KMS-11 (cell line): ENCODE results near the gene RAB5B.
A peak's percentile ranks its signal among the peaks of the same experiment; 100 is the strongest.

Experiments used
- H2AFZ ChIP-seq: fragments of 200-600 bp; sonication (generic); 2 replicates; pipeline ENCODE4 v1.6.1; 2016; ENCODE audit warnings: antibody characterized with exemption, mixed run types, low read depth
- H3K27ac ChIP-seq: fragments of 200-600 bp; sonication (generic); 2 replicates; pipeline ENCODE4 v1.6.1; 2016; ENCODE audit warnings: mild to moderate bottlenecking, mixed run types
- H3K27me3 ChIP-seq: fragments of 200-600 bp; sonication (generic); 2 replicates; pipeline ENCODE4 v1.6.1; 2017; ENCODE audit warnings: mild to moderate bottlenecking, low read depth, mixed run types, moderate library complexity; ENCODE audit not compliant: insufficient read depth
- H3K36me3 ChIP-seq: fragments of 200-600 bp; sonication (generic); 2 replicates; pipeline ENCODE4 v1.6.1; 2017; ENCODE audit warnings: mild to moderate bottlenecking, mixed run types; ENCODE audit not compliant: insufficient read depth
- H3K4me1 ChIP-seq: fragments of 200-600 bp; sonication (generic); 2 replicates; pipeline ENCODE4 v1.6.1; 2016; ENCODE audit warnings: mild to moderate bottlenecking, low read depth, mixed run types; ENCODE audit not compliant: poor library complexity, severe bottlenecking
- H3K4me2 ChIP-seq: fragments of 200-600 bp; sonication (generic); 2 replicates; pipeline ENCODE4 v1.7.0; 2016; ENCODE audit warnings: mild to moderate bottlenecking, mixed run types
- H3K4me3 ChIP-seq: fragments of 200-600 bp; sonication (generic); IDR thresholded peaks from 2 replicates; pipeline ENCODE4 v1.6.1; 2017; ENCODE audit warnings: low read depth, low read length, mixed read lengths; ENCODE audit not compliant: insufficient read depth
- H3K79me2 ChIP-seq: fragments of 200-600 bp; sonication (generic); 2 replicates; pipeline ENCODE4 v1.6.1; 2016; ENCODE audit warnings: low read depth, mixed run types; ENCODE audit not compliant: insufficient read depth
- H3K9ac ChIP-seq: fragments of 200-600 bp; sonication (generic); 2 replicates; pipeline ENCODE4 v1.6.1; 2016; ENCODE audit warnings: mild to moderate bottlenecking, mixed run types
- H4K20me1 ChIP-seq: fragments of 200-600 bp; sonication (generic); 2 replicates; pipeline ENCODE4 v1.6.1; 2016; ENCODE audit warnings: mild to moderate bottlenecking, mixed run types; ENCODE audit not compliant: insufficient read depth
- CTCF ChIP-seq: fragments of 200-600 bp; sonication (generic); conservative IDR thresholded peaks from 2 replicates; pipeline ENCODE4 v1.6.1; 2017; ENCODE audit warnings: low read depth, mild to moderate bottlenecking, antibody characterized with exemption, low read length, moderate library complexity, mixed read lengths

Gene RAB5B

GRCh38 chr12:56004211-56004610, 30.3 kb downstream of the RAB5B start:
- no peak overlapping the region for H2AFZ ChIP-seq
- H3K4me1 ChIP-seq: peaks cover 10% of the 10 kb centered on the region
- no peak for TF ChIP-seq CTCF
- H4K20me1 ChIP-seq: no peaks in the 10 kb centered on the region
- H3K27me3 ChIP-seq: no peaks in the 10 kb centered on the region
- no peaks in the 10 kb centered on the region for H3K79me2 ChIP-seq
- no peak overlapping the region for H3K27ac ChIP-seq
- no peak overlapping the region for H3K4me2 ChIP-seq
- no peak overlapping the region for H3K9ac ChIP-seq
- no peaks in the 10 kb centered on the region for H3K36me3 ChIP-seq
- no peak overlapping the region for H3K4me3 ChIP-seq

- Histone ChIP-seq H3K4me1 (peaks cover 10% of the 10 kb centered on the region), H3K9ac (peak overlapping the region; percentile 39), H3K4me3 (peak overlapping the region; percentile 68), H3K27me3 (no peaks in the 10 kb centered on the region), H3K4me2 (peak overlapping the region; percentile 87), H3K79me2 (no peaks in the 10 kb centered on the region), H3K36me3 (no peaks in the 10 kb centered on the region), H4K20me1 (no peaks in the 10 kb centered on the region), H3K27ac (no peak overlapping the region), H2AFZ (peak overlapping the region; percentile 94)
- no peak for TF ChIP-seq CTCF
Measured at GRCh38 chr12:56007564-56008559, 34.0 kb downstream of the RAB5B start.

- Histone ChIP-seq H3K36me3 (no peaks in the 10 kb centered on the region), H4K20me1 (no peaks in the 10 kb centered on the region), H3K79me2 (no peaks in the 10 kb centered on the region), H3K27me3 (no peaks in the 10 kb centered on the region), H3K9ac (no peak overlapping the region), H3K27ac (no peak overlapping the region), H3K4me1 (peaks cover 10% of the 10 kb centered on the region), H2AFZ (no peak overlapping the region), H3K4me3 (no peak overlapping the region), H3K4me2 (no peak overlapping the region)
- no peak for TF ChIP-seq CTCF
Measured at GRCh38 chr12:56010111-56010570, 36.3 kb downstream of the RAB5B start.

- Histone ChIP-seq H4K20me1 (no peaks in the 10 kb centered on the region), H3K36me3 (no peaks in the 10 kb centered on the region), H3K79me2 (no peaks in the 10 kb centered on the region), H3K4me1 (peaks cover 10% of the 10 kb centered on the region), H3K9ac (no peak overlapping the region), H2AFZ (no peak overlapping the region), H3K4me2 (no peak overlapping the region), H3K27me3 (no peaks in the 10 kb centered on the region), H3K4me3 (no peak overlapping the region), H3K27ac (no peak overlapping the region)
- TF ChIP-seq CTCF: no peak
Measured at GRCh38 chr12:56011509-56012090, 37.7 kb downstream of the RAB5B start.
